Tibial nerve (tissue), 4 donors: ENCODE data around the gene PAPLN.

Experiments
- CTCF ChIP-seq, 5 experiments: fragments of 200-600 bp in 3 of 5; fragments of 450-650 bp in 2 of 5; sonication (generic) in 3 of 5; IDR thresholded peaks; one replicate each; pipeline ENCODE4 v1.5.1; 2016 to 2019; ENCODE audit warnings: antibody characterized with exemption in 5 of 5, mild to moderate bottlenecking in 3 of 5, moderate library complexity in 2 of 5
- EP300 ChIP-seq, 2 donors: sonication (generic); formaldehyde crosslinking; IDR thresholded peaks; one replicate each; pipeline ENCODE4 v1.6.1; 2017; ENCODE audit warnings: antibody characterized with exemption in 2 of 2, mild to moderate bottlenecking in 1 of 2
- POLR2A ChIP-seq, 2 donors: fragments of 450-650 bp; IDR thresholded peaks; one replicate each; pipeline ENCODE4 v1.6.1; 2017; ENCODE audit warnings: antibody characterized with exemption in 2 of 2, mild to moderate bottlenecking in 2 of 2, moderate library complexity in 2 of 2

- TF ChIP-seq CTCF (IDR thresholded peaks at IDR 0.05) (no peak), POLR2A (IDR thresholded peaks at IDR 0.05) (no peak), EP300 (IDR thresholded peaks at IDR 0.05) (no peak)
These were observed 48.8 kb upstream of the PAPLN start for GRCh38 chr14:73188501-73188911.
